GM18861 (cell line): ENCODE data around the gene SLC35F4.

Experiments
- ATAC-seq: cut with Tn5 transposase; IDR thresholded peaks from one replicate; pipeline ENCODE4 v1.9.1; 2021; ENCODE audit not compliant: unreplicated experiment

Gene SLC35F4

DNA sequence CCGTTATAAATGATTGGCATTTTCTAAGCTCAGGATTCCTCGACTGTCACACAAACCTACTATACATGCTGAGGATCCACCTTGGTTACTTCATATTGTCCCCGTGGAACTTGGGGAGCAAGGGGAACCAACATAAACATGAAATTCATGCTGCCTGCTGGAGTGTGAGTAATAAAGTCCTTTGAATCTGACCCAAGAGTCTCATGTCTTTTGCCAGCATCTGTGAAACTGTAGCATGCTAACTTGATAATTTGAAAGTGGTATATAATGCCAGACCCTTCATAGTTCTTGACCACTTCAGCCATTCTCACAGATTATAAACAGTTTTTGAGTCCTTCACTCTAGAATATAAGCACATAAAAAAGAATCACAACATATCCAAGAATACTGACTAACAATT, 17.1 kb downstream of the SLC35F4 start:
- no peak for ATAC-seq

DNA sequence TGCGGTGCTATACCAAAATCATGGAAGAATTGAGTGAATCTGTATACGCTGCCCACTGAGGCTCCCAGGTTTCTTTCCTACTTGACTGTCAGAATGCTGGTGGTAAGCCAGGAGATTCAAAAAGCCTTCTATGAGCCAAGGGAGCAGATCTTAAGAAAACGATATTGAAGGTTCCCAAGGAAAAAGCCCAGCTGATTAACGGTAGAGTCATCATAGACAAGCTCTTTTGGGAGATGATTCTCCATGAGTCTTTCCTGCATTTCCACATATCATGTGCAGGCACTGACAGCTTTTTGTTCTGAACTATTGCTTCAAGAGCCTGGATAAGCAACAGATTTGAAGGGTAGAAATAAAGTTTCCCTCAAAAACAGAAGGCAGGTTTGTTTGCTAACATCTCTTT, 17.5 kb downstream of the SLC35F4 start:
- no peak for ATAC-seq

DNA sequence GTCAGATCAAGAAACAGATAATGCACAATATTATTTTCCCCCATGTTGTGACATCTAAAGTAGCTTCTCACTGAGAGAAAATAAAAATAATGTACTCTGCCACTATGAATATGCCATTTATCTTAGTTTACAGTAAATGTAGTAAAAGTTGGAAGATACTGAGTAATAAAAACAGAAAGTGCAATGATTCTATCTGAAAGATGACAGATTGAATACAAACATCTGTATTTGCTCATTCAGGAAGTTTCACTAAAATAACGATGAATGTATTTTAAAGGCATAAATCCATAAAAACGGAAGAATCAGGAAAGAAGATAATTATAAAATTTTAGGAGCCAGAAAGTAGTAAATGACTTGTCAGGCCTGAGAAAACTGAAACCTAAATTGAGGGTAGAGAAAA, 18.2 kb downstream of the SLC35F4 start:
- no peak for ATAC-seq

DNA sequence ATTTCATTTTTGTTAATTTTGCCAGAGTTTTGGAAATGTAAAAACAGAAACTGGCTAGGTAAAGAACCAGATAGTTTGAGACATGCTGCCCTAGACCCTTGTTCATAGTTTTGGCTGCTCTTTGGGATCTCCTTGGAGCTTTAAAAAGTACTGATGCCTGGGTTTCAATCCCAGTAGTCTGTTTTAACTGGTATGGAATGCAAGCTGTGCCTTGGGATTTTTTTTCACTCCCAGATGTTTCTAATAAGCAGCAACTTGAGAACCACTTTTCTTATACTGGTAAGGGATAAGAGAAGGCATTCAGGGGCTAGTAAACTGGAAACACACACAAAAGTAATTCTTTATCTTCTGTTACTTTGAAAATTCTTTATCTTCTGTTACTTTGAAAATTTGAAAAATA, 18.8 kb downstream of the SLC35F4 start:
- ATAC-seq: no peak

DNA sequence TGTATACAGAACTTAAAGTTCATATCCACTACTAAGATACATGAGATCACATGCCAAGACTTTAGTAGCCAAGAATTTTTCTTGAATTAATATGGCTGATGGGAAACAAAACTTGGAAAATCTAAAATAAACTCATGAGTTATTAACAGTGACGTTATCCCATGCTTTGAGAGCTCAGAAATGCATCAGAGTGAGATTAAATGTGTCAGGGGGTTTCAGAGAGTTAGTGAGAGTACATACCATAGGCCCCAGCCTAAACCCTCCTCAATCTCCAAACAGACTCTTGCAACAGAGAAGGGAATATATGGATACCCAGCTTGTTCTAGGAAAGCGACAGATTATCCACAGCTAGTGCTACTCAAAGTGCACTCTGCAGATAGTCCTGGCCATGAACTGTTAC, 19.3 kb downstream of the SLC35F4 start:
- no peak for ATAC-seq

DNA sequence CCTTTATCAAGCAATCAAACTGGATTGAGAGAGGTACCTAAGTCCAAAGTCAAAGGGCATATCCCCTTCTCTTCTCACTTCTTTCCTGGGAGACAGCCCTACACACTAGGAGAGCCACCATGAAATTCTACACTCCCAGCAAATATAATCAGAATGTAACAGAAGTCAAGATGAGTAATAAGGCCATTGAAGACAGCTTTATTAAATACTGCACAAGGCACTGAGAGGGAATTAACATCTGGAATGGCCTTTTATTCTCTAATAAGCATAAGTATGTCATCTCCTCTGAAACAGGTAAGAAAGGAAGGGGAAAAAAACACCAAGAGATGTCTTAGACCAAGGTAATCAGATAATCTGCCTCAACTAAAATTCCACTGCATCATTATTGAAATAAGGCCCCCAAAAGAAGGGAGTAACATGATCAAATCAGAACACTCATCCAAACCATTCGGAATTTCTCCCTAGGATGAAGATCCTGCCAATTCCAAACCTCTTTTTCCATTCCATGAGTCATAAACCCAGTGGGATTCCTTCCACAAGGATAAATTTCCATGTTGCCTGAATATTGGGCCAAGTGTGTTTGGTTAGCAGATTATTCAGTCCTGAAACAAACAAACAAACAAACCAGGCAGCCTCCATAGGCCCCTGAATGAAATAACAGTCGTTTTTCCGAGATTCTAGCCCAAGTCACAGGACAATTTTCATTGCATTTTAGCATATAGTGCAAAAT, 19.9 kb downstream of the SLC35F4 start:
- ATAC-seq: no peak

DNA sequence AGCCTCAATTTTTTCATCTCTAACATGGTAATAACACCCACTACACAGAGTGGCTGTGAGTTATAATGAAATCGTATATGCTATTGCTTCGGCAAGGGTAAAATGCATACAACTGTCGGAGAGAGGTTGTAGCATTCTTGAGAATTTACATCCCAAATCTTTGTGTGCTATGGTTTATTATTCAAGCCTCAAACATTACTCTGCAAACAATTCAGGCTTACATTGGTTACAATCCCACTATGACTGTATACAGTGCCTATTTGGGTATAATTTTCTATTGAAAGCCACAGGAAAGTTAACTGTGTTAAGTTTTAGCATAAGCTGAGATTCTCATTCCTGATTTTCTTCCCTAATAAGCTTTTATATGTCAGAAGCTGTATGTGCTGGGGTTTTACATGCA, 20.6 kb downstream of the SLC35F4 start:
- ATAC-seq: no peak

DNA sequence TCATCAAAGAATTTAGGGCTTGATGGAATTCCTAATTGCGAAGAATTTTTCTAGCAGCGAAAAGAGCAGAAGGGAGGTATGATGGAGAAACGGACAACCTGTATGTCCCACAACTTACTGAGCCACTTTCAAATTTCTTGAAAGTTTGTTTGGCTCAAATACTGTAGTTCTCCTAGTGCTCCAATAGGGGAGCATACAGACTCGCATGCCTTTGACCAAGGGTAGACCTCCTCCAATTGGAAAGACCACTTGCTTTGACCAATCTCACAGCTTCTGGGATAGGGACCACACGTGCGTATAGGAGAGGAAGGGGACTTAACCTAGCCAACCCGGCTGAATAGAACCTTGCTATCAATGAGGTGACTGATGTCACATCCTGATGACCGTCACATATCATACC, 28.6 kb downstream of the SLC35F4 start:
- no peak for ATAC-seq

DNA sequence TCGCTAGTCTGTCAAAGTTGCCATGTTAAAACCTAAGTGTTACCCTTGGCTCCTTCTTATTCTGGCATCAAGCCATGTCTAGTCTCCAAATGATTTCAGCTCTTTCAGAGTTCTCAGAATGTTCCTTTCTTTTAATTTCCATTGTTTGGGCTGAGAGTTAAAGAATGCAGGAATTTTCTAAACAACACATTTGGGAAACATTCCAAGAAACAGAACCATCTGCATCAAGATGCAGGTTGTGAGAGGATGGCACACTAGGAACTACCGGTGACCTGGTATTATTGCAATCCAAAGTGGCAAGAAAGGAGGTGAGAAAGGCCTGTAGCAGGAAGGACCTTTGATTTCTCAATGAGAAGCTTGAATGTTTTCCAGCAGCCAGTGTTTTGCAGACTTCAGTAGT, 30.1 kb downstream of the SLC35F4 start:
- no peak for ATAC-seq

DNA sequence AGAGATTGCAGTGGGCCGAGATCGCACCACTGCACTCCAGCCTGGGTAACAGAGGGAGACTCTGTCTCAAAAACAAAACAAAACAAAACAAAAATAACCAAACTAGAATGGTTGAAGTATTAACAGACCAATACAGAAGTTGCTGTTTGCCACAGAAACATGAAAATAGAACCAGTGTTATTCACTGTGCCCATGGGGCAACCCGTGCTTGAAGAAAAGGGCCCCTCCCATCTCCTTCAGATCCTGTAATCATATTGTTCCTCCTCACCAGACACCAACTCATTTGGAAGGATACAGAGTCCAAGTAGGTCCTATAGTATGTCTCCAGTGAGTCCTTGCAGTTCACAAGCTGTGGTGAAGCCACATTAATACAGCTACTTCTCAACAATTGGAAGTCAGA, 30.9 kb downstream of the SLC35F4 start:
- ATAC-seq: peak; percentile 55

DNA sequence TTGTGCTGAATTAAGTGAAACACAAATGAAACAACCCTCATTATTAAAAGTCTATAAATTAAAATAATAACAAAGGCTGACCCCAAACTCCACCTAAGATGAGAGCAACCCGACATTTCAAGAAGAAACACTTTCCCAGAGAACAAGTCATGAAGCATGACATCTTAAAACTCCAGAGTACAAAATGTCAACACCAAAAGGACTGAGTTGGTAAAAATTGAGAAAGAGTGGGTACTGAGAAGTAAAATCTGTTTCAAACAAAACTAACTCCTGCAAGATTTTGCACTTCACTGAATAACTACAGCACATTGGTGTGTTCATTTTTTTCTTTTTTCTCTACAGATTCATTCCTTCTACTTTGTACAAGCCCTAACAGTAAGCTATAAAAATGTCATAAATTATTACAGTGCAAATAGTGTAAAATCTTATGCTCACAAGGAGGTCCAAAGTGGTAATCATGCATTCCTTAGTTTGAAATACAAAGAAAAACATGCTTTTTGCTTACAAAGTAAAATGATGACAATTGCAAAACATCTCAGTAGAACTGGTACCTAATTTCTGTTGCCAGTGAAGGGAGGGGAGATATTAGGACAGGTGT, 31.8 kb downstream of the SLC35F4 start:
- ATAC-seq: no peak

DNA sequence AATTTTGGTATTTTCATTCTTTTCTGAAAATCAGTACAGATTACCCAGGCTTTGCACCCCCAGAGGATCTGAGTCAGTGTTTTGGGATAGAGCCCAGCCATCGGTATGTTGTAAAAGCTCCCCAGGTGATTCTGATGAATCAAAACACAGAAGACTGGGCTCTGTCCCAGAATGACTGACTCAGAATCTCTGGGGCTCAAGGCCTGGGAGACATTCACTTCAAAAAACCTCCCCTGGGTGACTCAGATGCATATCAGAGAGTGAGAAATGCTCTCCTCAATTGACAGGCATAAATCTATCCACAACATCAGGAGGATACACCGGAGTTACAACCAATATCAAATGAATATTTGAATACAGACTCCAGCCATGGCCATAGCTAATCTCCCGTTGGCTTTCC, 32.6 kb downstream of the SLC35F4 start:
- no peak for ATAC-seq

DNA sequence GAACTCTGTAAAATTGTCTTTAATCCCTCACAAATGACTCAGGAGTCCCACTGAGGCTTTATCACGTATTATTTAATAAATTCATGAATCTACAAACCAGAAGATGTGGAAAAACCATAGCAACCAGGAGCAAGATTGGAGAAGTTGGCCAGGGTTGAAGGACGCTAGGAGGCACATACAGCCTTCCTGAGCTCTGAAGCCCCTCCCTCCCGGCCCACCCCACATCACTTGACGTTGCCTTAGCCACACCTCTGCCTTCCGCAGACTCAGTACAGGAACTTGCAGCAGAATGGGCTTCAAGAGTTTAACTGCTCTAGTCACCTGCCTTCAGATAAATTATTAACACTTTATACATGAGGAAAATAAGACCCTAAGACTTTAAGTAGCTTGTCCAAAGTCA, 33.9 kb downstream of the SLC35F4 start:
- no peak for ATAC-seq

DNA sequence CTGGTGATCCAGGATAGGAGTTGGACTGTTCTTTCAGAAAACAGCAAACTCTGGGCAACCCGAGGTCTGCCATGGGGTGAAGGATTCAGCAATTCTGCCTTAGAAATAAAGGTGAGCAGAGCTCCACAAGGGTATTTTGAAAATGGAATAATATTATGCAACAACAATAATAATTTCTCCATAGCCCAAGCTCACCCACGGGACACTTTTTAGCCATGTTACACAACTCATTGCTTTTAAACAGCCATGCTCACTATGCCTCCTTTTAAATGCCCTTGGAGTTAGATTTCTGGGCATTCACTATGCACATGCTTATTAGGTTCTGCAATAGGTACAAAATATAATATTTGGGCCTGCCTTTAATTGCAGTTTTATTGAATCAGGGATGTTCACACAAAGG, 37.2 kb downstream of the SLC35F4 start:
- ATAC-seq: no peak

DNA sequence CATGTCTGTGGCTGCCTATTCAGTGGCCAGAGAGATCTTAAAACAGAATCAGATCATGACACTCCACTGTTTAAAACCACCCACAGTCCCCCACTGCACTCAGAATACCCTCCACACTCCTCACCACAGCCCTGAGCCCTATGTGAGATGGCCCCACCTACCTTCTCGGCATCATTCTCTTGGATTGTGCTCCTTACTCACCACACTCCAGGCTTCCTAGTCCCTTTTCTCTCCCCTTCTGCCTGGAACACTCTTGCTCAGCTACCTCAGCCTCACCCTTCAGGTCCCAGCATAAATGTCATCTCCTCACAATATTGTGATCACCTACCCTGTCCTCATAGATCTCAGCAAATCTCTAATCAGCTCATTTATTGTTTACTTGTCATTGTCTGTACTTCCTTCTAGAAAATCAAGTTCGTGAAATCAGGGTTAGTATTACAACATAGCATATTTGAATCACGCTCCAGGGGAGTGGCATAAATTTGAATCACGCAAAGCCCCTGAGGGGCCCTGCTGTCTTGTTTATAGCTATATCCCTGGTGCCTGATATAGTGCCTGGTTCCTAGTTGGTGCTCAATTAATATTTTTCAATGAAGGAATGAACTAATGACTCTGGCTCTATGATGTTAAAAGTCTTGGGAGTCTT, 42.8 kb downstream of the SLC35F4 start:
- ATAC-seq: no peak

DNA sequence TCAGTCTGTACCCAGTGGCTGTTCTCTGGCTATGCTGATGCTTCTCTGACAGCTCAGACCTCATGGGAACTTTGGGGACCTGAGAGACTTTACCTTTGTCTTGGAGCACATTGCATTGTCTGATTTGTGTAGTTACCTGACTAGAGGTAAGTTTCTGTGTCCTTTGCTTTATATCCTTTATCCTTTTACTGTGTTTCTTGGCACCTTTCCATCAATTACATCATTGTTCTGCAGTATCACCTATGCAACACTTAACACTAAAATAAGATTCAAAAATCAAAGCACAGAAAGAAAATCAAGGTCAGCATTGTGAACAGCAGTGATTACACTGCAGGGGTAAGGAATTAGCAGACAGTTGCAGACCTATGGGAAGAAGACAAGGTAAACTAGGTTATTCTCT, 43.8 kb downstream of the SLC35F4 start:
- ATAC-seq: no peak

DNA sequence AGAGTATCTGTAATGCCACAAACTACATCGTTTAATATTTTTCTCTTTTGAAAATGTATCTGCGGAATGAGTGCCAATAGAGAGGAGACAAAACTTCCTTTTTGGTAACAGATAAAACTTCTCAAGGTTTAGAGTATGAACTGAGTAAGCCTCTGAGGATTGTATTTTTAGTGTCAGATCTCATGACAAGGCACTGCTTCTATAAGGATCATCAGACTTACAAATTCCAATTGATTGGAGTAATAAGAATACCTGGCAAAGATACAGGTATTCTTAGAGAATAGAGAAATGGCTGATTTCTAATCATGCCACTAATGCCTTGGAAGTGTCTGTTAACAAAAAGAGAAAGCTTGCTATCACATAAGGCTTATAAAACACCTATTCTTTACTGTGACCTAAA, 45.3 kb downstream of the SLC35F4 start:
- ATAC-seq: no peak

DNA sequence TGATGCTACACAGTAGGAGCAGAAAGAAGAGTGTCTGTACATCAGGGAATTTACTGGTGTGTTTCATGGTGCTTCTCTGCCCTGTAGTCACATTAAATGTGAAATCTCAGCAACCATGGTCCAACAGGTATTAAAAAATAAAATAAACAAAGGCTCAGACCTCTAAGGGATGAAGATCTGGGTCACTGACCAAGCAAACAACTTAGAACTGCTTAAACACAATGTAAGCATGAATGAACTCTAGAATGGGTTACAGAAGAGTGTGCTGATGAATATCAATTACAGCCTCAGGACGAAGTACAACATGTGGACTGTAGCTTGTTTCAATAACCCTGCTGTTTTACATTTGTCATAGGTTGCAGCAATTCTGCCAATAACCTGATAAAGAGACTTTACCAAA, 47.4 kb downstream of the SLC35F4 start:
- ATAC-seq: no peak

DNA sequence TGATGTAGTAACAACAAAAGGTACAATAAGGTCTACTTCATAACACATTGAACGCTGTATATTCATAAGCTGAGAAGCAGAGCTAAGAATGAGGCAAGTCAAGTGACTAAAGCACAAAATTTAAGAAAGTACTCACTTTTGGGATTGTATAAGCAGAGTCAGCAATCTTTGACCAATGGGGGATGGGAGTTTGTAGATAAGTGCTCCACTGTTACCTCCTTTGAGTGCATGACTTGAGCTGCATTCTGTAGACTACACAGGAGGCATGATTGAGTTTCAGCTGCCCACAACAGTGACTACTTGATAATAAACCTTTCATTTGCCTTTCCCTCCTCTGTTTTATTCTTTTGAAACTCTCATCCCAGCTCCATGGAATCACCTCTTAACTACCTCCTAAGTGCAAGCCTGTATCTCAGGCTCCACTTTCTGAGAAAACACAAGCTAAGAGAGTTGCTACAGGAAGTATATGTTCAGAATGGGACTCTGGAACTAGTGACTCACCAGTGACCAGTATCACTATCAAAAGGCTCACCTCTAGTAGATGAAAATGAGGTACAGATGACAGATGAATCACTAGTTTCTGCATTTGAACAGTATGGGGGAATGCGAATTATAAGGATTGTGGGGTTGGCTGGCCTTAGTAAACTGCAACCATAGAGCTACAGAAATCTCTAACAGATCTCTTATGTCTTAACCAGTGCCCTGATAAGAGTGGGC, 49.2 kb downstream of the SLC35F4 start:
- peak; percentile 94 for ATAC-seq

DNA sequence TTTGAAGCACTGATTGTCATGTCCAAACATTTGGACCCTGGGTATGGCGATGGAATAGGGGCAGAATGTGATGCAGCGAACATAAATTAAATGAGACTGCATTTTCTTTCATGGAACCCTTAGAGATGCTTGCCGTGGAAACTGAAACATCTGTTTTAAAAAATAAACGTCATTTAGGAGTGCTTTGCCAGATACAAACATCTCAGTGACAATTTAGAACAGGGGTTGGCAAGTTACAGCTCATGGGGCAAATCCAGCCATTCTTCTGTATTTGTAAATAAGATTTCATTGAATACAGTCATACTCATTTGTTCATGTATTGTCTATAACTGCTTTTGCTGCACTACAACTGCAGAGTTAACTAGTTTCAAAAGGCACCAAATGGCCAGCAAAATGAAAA, 51.2 kb downstream of the SLC35F4 start:
- no peak for ATAC-seq

DNA sequence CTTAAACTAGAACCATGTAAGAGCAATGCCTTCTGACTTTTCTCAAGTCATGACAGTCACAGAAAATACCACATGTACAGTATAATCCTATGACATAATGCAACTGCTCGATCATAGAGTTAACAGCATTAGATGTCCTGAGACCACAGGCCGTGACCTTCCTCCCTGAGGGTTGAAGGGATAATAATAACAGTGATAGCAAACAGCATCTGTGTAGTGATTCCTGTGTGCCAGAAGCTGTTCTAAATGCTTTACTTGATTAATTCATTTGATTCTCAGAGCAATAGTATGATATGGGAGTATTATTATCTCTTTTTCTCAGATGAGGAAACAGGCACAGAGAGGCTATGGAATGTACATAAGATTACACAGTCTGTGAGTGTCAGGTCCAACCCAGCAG, 53.2 kb downstream of the SLC35F4 start:
- no peak for ATAC-seq

DNA sequence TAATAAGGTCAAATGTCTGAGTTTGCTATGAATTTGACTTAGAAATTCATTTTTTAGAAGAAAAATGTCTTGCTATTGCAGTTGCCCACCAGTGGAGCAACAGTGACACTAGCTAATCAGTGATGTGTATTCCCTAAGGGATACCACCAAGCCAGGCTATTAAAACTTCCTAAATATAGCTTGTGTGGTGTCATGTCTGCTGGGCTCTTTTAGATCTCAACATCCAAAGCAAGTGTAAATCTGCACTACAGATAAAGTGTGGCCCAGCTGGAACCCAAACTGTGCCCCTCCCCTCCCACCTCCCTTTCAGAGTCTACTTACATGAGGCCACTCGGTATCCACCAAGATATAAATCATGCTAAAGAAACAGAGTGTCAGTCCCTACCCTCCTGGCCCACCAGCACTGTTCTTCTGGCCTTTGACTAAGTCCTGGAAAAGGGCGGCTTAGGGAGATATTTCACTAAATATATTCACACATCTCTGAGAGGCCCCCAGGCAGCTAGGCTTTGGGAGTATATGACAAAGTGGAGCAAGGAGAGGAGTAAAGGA, 53.8 kb downstream of the SLC35F4 start:
- ATAC-seq: no peak
